WERI-Rb-1 (cell line): ENCODE measurements around the gene EHF.

Experiments
- DNase-seq: peaks from one replicate; pipeline ENCODE4 v3.0.0-alpha.2; 2020
- H3K27ac ChIP-seq: fragments of 250-450 bp; sonication (Bioruptor Pico); 2 replicates; pipeline ENCODE4 v1.5.1; 2020; ENCODE audit warnings: mild to moderate bottlenecking, moderate library complexity
- H3K27me3 ChIP-seq: fragments of 250-450 bp; sonication (Bioruptor Pico); 2 replicates; pipeline ENCODE4 v1.5.1; 2021; ENCODE audit warnings: mild to moderate bottlenecking, low read depth, moderate library complexity; ENCODE audit not compliant: insufficient read depth, severe bottlenecking
- H3K36me3 ChIP-seq: fragments of 250-450 bp; sonication (Bioruptor Pico); 2 replicates; pipeline ENCODE4 v1.5.1; 2020; ENCODE audit warnings: mild to moderate bottlenecking, moderate library complexity
- H3K4me3 ChIP-seq: 2 replicates; pipeline ENCODE4 v1.5.1; 2011; ENCODE audit warnings: low read depth, mild to moderate bottlenecking, control low read depth, low read length
- H3K9me3 ChIP-seq: fragments of 250-450 bp; sonication (Bioruptor Pico); 2 replicates; pipeline ENCODE4 v1.5.1; 2021; ENCODE audit warnings: mild to moderate bottlenecking, moderate library complexity; ENCODE audit not compliant: severe bottlenecking
- CTCF ChIP-seq: IDR thresholded peaks from 2 replicates; pipeline ENCODE4 v1.5.1; 2011; ENCODE audit warnings: low read depth, mild to moderate bottlenecking, control low read depth, inconsistent platforms, low read length

The EHF gene

GRCh38 chr11:34668583-34669053 lies 47.7 kb downstream of the EHF start:
- no peaks in the 10 kb centered on the region for H3K27me3 ChIP-seq
- no peak overlapping the region for H3K4me3 ChIP-seq
- DNase-seq = no peak
- no peaks in the 10 kb centered on the region for H3K9me3 ChIP-seq
- H3K36me3 ChIP-seq = no peaks in the 10 kb centered on the region
- H3K27ac ChIP-seq = no peak overlapping the region
- no peak for TF ChIP-seq CTCF

GRCh38 chr11:34669458-34669857 lies 48.6 kb downstream of the EHF start:
- H3K27me3 ChIP-seq = no peaks in the 10 kb centered on the region
- no peaks in the 10 kb centered on the region for H3K9me3 ChIP-seq
- no peak for DNase-seq
- TF ChIP-seq CTCF = no peak
- H3K27ac ChIP-seq = no peak overlapping the region
- no peak overlapping the region for H3K4me3 ChIP-seq
- H3K36me3 ChIP-seq = no peaks in the 10 kb centered on the region

- TF ChIP-seq CTCF = no peak
- no peaks in the 10 kb centered on the region for H3K27me3 ChIP-seq
- no peak for DNase-seq
- no peak overlapping the region for H3K27ac ChIP-seq
- H3K4me3 ChIP-seq = no peak overlapping the region
- H3K36me3 ChIP-seq = no peaks in the 10 kb centered on the region
- no peaks in the 10 kb centered on the region for H3K9me3 ChIP-seq
Observed at GRCh38 chr11:34671117-34671516, 50.2 kb downstream of the EHF start.

- no peak for DNase-seq
- TF ChIP-seq CTCF = no peak
- Histone ChIP-seq H3K27me3 (no peaks in the 10 kb centered on the region), H3K27ac (no peak overlapping the region), H3K36me3 (no peaks in the 10 kb centered on the region), H3K4me3 (no peak overlapping the region), H3K9me3 (no peaks in the 10 kb centered on the region)
Observed at GRCh38 chr11:34671946-34672345, 51.1 kb downstream of the EHF start.

DNA sequence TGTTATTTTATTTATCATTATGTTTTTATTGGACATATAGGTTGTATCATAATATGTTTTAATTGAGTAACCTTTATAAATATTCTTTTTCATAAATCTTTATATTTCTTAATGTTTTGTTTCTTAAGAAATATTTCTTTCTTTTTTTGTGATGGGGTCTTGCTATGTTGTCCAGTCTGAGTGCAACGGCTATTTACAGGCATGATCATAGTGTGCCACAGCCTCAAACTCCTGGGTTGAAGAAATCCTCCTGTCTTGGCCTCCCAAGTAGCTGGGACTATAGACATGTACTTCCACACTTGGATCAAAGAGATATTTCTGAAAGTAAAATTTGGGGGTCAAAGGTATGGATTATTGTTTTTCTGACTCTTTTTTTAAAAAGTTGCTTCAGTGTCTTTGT lies 53.1 kb downstream of the EHF start:
- Histone ChIP-seq H3K9me3 (no peaks in the 10 kb centered on the region), H3K27me3 (no peaks in the 10 kb centered on the region), H3K4me3 (no peak overlapping the region), H3K27ac (no peak overlapping the region), H3K36me3 (no peaks in the 10 kb centered on the region)
- TF ChIP-seq CTCF = no peak
- DNase-seq = no peak

DNA sequence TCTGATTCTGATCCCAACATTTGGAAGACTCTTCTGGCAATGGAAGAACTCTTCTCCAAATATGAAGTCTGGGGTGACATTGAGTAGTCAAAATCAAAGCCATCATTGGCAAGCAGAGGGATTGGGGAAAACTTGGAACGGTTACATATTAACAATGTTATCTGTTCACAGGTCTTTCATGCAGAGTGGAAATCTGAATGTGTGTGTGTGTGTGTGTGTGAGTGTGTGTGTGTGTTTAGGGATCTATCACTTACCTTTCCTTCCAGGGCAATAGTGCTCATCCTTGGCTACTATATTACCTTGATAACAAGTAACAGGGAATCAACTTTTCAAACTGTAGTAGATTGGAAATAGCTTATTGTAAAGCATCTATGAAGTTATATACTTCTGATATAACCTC lies 55.3 kb downstream of the EHF start:
- H3K9me3 ChIP-seq = no peaks in the 10 kb centered on the region

More for the DNA sequence above, 55.3 kb downstream of the EHF start:
- H3K36me3 ChIP-seq = no peaks in the 10 kb centered on the region
- H3K4me3 ChIP-seq = no peak overlapping the region
- no peak for DNase-seq
- no peak for TF ChIP-seq CTCF
- H3K27me3 ChIP-seq = no peaks in the 10 kb centered on the region
- no peak overlapping the region for H3K27ac ChIP-seq
